ENCODE measurements around the gene SLC6A19. TPM values are rescaled to one million over a fixed set of nuclear protein-coding genes. Genes with fewer than 3 reads are reported as not detected.

SLC6A19 gene
- total and polyA plus RNA-seq, 2 of the 13 experiments (the other 11 are each of a cell fraction or from before 2014, with no cell fraction given): 0.02 TPM; not detected in 1

DNA sequence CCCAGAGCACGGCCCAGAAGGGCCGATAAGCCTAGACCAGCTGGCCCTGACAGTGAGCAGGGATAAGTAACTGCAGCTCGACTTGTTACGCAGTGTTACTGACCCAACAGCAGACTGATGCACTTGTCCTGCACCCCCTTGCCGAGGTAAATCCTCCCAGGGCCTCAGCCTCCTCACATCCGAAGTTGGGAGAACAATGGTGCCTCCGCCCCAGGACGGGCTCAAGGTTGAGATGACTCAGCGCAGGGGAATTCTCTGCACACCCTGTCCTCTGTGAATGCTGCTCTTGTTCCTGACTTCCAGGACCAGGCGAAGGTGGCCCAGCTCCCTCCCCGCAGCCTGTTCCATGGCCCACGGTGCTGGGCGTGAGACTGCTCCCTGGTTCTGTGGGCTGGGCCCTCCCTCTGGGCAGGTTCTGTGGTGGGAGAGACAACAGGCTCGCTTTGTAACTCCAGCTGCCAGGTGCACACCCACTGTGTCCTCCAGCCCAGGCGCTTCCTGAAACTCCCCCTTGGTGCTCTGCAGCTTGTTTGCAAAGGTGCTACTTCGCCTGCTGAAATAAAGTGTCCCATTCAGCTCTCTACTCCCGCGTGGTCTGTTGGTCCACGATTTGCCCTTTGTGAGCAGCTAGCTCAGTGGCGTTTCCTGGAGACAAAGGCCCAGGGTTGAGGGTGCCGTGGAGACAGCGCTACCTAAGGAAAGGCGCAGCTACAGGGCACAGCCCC lies 40.1 kb upstream of the SLC6A19 start (continued):
- TF ChIP-seq ZNF644 (CRISPR knock-in tag; IDR thresholded peaks at IDR 0.05; ENCODE audit: low read depth) (peak; percentile 44; the same call in 1 of the 2 replicates), SNAPC5 (CRISPR knock-in tag; IDR thresholded peaks at IDR 0.05; ENCODE audit: borderline replicate concordance) (no peak), KDM2A (CRISPR knock-in tag; IDR thresholded peaks at IDR 0.05; ENCODE audit: borderline replicate concordance, low read depth) (peak; percentile 63; the same call in 1 of the 2 replicates), NAIF1 (CRISPR knock-in tag; IDR thresholded peaks at IDR 0.05; ENCODE audit: borderline replicate concordance) (no peak), FOXA3 (CRISPR knock-in tag; IDR thresholded peaks at IDR 0.05) (peak; percentile 59; the same call in 1 of the 2 replicates), MED13 (CRISPR knock-in tag; IDR thresholded peaks at IDR 0.05) (no peak), MLLT10 (CRISPR knock-in tag; IDR thresholded peaks at IDR 0.05) (no peak), SOX13 (IDR thresholded peaks at IDR 0.05) (peak; percentile 94), SOX13 (CRISPR knock-in tag; conservative IDR thresholded peaks at IDR 0.05 in 1 of 2, IDR thresholded peaks at IDR 0.05 in 1 of 2) (peak in 1 of 2 experiments; percentile 98; a peak in 2 of 4 replicates), BCL6 (CRISPR knock-in tag; IDR thresholded peaks at IDR 0.05) (peak; percentile 74), ZBTB7B (CRISPR knock-in tag; IDR thresholded peaks at IDR 0.05) (peak; percentile 82; the same call in 1 of the 2 replicates), TBX3 (IDR thresholded peaks at IDR 0.05; ENCODE audit: borderline replicate concordance) (no peak), DPF2 (CRISPR knock-in tag; IDR thresholded peaks at IDR 0.05; ENCODE audit: borderline replicate concordance, low read depth) (peak; percentile 69), NFKBIZ (CRISPR knock-in tag; IDR thresholded peaks at IDR 0.05) (peak; percentile 41; the same call in 1 of the 2 replicates), ZNF503 (CRISPR knock-in tag; IDR thresholded peaks at IDR 0.05) (peak; percentile 38; the same call in 1 of the 2 replicates), MIER3 (CRISPR knock-in tag; IDR thresholded peaks at IDR 0.05; ENCODE audit: borderline replicate concordance) (peak; percentile 18; the same call in 1 of the 2 replicates), SUZ12 (IDR thresholded peaks at IDR 0.05; ENCODE audit: low read depth, low read length) (no peak), TEAD2 (CRISPR knock-in tag; IDR thresholded peaks at IDR 0.05) (no peak), ZNF343 (CRISPR knock-in tag; IDR thresholded peaks at IDR 0.05) (no peak), UBTF (CRISPR knock-in tag; IDR thresholded peaks at IDR 0.05) (peak; percentile 95), ZNF547 (CRISPR knock-in tag; IDR thresholded peaks at IDR 0.05) (peak; percentile 26; the same call in 1 of the 2 replicates), MTF2 (CRISPR knock-in tag; IDR thresholded peaks at IDR 0.05; ENCODE audit: borderline replicate concordance) (no peak), ZBTB38 (CRISPR knock-in tag; IDR thresholded peaks at IDR 0.05) (peak; percentile 36; the same call in 1 of the 2 replicates)
- TF ChIP-seq, protein P1, sequence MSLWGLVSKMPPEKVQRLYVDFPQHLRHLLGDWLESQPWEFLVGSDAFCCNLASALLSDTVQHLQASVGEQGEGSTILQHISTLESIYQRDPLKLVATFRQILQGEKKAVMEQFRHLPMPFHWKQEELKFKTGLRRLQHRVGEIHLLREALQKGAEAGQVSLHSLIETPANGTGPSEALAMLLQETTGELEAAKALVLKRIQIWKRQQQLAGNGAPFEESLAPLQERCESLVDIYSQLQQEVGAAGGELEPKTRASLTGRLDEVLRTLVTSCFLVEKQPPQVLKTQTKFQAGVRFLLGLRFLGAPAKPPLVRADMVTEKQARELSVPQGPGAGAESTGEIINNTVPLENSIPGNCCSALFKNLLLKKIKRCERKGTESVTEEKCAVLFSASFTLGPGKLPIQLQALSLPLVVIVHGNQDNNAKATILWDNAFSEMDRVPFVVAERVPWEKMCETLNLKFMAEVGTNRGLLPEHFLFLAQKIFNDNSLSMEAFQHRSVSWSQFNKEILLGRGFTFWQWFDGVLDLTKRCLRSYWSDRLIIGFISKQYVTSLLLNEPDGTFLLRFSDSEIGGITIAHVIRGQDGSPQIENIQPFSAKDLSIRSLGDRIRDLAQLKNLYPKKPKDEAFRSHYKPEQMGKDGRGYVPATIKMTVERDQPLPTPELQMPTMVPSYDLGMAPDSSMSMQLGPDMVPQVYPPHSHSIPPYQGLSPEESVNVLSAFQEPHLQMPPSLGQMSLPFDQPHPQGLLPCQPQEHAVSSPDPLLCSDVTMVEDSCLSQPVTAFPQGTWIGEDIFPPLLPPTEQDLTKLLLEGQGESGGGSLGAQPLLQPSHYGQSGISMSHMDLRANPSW (CRISPR knock-in tag; IDR thresholded peaks at IDR 0.05; ENCODE audit: borderline replicate concordance): no peak

Measured in HepG2 (cell line).